ENCODE data around the gene NAV1.

DNA sequence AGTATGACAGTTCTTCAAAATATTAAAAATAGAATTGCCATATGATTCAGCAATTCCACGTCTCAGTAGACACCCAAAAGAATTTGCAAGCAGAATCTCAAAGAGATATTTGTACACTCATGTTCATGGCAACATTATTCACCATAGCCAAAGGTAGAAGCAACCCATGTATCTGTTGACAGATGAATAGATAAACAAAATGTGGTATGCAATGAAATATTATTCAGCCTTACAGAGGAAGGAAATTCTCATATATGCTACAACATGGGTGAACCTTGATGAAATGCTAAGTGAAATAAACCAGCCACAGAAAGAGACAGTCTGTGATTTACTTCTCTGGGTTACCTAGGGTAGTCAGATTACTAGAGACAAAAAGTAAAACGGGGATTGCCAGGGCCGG is 47.0 kb downstream of the NAV1 start:
- TF ChIP-seq POLR2A (IDR thresholded peaks at IDR 0.05), result no peak
- TF ChIP-seq, protein P1, sequence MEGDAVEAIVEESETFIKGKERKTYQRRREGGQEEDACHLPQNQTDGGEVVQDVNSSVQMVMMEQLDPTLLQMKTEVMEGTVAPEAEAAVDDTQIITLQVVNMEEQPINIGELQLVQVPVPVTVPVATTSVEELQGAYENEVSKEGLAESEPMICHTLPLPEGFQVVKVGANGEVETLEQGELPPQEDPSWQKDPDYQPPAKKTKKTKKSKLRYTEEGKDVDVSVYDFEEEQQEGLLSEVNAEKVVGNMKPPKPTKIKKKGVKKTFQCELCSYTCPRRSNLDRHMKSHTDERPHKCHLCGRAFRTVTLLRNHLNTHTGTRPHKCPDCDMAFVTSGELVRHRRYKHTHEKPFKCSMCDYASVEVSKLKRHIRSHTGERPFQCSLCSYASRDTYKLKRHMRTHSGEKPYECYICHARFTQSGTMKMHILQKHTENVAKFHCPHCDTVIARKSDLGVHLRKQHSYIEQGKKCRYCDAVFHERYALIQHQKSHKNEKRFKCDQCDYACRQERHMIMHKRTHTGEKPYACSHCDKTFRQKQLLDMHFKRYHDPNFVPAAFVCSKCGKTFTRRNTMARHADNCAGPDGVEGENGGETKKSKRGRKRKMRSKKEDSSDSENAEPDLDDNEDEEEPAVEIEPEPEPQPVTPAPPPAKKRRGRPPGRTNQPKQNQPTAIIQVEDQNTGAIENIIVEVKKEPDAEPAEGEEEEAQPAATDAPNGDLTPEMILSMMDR (IDR thresholded peaks at IDR 0.05), result no peak

Data from esophagus squamous epithelium (tissue), 4 donors.